Posterior vena cava (tissue), 2 donors: Measurements from ENCODE around the gene RNF135. TPM values are rescaled to one million over a fixed set of nuclear protein-coding genes. Genes with fewer than 3 reads are reported as not detected.
A peak's percentile ranks its signal among the peaks of the same experiment; 100 is the strongest.
"Not testable (repeated sequence)": the region's sequence is repeated elsewhere in the genome, so short reads cannot be mapped to it uniquely, and the experiment has no call there.

Experiments used
- DNase-seq: peaks from one replicate; pipeline ENCODE4 v3.0.0-alpha.2; 2020; ENCODE audit warnings: low spot score
- intact Hi-C, 2 donors: fragments of 100-400 bp; cut with DNase I; formaldehyde crosslinking; loops; one replicate each; pipeline versions ENCODE4 v1.14.1 to v1.14.2; 2022 to 2023
- total RNA-seq, 2 donors: library from RNA; stranded (reverse); fragmentation: NEBNext Ultra II Directional; extraction: Animal tissue kit (Norgen Biotek cat#: 25700); gene quantifications; one replicate each; pipeline ENCODE4 v1.2.1, GENCODE V29; 2021
- donor health status: DM: yes; HTN: yes; CAD: no.
- donor health status: DM: yes; HTN: yes; CAD: no.

RNF135 gene
- total RNA-seq, 2 donors from 2014 or later: 16.7 to 23.6 TPM

DNA sequence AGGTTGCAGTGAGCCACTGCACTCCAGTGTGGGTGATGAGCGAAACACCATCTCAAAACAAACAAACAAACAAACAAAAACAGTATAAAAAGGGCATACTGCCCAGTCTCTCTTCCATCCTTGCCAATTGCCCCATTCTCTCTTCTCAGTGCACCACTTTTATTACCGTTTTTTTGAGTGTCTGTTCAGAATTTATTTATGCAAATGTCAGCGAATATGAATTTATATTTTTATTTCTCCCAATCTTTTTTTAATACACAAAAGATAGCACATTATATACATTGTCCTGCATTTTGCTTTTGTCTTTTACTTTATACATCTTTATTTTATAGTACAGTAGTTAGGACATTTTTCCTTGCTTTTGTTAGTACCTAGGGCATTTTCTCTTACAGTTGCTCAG is 19.6 kb downstream of the RNF135 start:
- DNase-seq: no peak
- intact Hi-C loops: no loop called here

DNA sequence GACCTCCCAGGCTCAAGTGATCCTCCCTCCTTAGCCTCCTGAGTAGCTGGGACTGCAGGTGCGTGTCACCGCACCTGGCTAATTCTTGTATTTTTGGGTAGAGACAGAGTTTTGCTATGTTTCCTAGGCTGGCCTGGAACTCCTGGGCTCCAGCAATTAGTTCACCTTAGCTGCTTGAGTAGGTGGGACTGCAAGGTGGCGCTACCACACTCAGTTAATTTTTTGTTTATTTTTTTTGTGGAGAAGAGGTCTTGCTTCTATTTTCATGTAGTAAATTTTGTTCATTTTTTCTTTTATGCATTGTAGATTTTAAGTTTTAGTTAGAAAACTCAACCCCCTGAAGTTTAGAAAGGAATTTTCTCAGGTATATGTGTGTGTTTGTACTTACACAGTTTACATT is 21.7 kb downstream of the RNF135 start:
- intact Hi-C loops: no loop called here
- no peak for DNase-seq

DNA sequence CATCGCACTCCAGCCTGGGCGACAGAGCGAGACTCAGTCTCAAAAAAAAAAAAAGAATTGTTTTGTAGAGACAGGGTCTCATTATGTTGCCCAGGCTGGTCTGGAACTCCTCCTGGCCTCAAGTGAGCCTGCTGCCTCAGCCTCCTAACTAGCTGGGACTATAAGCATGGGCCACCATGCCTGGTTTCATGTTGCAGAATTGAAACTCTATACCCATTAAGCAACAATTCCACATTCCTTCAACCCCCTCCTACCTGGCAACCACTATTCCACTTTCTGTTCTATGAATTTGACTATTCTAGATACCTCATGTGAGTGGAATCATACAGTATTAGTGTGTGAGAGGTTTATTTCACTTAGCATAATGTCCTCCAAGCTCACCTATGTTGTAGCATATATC is 24.5 kb downstream of the RNF135 start:
- intact Hi-C loops: no loop called here
- DNase-seq: no peak

DNA sequence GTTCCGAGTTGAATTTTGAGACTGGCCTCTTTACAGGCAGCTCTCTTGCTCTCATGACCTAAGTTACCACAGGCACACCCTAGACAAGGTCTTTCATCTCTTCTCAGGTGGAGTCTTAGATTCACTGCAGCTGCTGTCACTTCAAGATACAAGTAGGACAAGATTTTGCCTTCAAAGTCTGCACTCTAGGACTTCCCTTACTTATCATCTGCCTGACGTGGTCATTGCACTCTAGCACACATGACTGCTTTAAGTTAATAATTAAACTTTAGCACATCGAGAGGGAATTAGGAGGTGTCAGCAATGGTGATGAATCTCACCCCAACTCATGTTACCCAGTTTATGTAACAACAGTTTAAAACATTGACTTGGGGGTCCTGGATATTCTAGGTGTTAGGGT is 25.6 kb downstream of the RNF135 start:
- DNase-seq: no peak
- intact Hi-C loops: no loop called here

DNA sequence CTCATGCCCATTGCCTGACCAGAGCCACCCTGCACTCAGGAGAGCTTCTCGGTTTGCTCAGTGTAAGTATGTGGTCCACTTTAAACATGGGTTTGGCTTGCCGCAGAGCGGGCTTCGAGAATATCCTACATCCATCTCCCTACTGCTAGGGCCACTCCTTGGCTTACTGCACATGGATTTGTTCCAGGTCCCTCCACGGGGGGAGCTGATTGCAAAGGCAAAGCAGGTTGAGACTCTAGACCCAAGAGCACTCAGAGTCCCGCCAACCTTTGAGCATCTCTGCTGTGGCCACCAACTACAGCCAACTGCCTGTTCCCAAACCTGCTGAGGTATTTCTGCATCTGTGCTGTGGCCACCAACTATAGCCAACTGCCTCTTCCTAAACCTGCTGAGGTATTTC is 26.4 kb downstream of the RNF135 start:
- intact Hi-C loops: no loop called here
- DNase-seq: no peak

DNA sequence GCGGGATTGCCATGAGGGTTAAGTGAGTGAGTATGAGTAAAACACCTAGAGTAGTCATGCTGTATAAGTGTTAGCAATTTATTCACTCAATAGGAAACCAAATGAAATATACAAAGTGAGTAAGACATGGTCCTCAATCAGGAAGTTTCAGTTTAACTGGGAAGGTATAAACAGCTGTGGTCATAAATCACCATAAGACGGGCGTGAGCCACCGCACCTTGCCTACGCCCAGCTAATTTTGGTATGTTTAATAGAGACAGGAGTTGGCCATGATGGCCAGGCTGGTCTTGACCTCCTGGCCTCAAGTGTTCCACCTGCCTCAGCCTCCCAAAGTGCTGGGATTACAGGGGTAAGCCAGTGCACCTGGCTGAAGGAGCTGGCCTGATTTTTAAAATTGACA is 27.0 kb downstream of the RNF135 start:
- no peak for DNase-seq
- intact Hi-C loops: no loop called here

DNA sequence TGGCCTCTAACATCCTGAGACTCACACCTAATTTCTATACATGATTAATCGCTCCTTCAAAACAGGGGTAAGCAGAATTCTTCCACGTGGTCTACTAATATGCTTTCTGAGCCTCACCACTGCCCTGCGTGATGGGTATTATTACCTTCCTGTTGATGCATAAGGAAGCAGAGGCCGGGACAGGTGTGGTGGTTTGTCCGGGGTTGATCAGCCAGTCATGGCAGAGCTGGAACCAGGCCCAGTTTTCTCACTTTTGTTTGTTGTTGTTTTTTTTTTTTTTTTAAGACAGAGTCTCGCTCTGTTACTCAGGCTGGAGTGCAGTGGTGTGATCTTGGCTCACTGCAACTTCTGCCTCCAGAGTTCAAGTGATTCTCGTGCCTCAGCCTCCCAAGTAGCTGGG is 31.2 kb downstream of the RNF135 start:
- intact Hi-C loops: no loop called here
- DNase-seq: no peak

DNA sequence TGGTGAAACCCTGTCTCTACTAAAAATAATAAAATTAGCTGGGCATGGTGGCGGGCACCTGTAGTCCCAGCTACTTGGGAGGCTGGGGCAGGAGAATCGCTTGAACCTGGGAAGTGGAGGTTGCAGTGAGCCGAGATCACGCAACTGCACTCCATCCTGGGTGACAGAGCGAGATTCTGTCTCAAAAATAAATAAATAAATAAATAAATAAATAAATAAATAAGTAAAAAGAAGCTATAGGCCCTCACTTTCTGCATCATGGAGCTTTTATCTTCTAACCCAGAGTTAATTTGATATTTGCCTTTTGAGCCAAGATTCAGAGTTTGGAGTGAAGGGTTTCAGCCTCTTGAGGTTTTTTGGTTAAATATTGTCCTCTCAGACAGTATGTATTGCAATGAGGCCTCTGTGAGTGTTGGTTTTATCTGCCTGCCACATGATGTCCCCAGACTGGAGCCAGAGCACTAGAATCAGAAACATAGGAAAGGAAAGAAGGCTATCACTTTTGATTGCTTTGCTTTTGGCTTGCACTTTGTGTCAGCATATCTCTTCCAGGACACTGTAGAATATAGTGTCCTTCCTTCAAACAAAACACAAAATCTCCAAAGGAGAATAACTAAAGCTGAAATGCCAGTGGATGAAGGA is 32.5 kb downstream of the RNF135 start:
- intact Hi-C loops: no loop called here
- DNase-seq: no peak

DNA sequence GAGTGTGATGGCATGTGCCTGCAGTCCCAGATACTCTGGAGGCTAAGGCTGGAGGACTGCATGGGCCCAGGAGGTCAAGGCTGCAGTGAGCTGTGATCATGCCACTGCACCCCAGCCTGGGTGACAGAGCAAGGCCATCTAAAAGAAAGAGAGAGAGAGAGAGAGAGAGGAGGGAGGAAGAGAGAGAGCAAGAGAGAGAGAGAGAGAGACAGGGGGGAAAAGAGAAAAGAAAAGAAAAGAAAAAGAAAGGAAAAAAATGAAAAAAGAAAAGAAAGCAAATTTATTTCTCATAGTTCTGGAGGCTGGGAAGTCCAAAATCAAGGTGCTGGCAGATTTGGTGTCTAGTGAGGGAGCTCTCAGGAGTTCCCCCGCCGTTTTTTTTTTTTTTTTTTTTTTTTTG is 33.3 kb downstream of the RNF135 start:
- no peak for DNase-seq

DNA sequence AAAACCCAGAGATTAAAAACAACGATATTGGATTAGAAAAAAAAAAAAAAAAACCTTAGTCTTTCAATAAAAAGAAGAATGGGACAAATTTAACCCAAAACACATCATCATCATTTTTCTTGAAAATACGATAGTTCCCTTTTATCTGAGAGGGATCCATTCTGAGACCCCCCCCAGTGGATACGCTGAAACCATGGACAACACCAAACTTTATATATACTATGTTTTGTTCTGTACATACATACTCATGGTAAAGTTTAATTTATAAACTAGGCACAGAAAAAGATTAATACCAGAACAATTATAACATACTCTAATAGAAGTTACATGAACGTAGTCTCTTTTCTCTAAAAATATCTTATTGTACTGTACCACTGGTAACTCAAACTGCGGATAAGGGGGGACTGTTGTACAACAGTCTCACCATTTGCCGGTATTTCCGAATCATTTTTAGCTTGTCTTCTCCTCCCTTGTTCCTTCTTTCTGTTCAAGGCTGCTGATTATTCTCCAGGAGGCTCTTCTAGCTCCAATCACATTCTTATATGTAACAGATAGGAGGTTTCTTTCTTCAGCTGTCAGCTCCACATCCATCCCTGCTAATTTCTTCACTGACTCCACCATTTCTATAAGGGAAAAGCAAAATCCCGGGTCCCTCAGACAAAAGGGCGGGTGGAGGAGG is 37.0 kb downstream of the RNF135 start:
- intact Hi-C loops: loop anchor here in 1 of 2 donors (2.0 kb wide), 1 partner anchor 53 kb away; no protein-coding TSS in a partner anchor
- no peak for DNase-seq

More for the DNA sequence above, 33.3 kb downstream of the RNF135 start:
- intact Hi-C loops: no loop called here

DNA sequence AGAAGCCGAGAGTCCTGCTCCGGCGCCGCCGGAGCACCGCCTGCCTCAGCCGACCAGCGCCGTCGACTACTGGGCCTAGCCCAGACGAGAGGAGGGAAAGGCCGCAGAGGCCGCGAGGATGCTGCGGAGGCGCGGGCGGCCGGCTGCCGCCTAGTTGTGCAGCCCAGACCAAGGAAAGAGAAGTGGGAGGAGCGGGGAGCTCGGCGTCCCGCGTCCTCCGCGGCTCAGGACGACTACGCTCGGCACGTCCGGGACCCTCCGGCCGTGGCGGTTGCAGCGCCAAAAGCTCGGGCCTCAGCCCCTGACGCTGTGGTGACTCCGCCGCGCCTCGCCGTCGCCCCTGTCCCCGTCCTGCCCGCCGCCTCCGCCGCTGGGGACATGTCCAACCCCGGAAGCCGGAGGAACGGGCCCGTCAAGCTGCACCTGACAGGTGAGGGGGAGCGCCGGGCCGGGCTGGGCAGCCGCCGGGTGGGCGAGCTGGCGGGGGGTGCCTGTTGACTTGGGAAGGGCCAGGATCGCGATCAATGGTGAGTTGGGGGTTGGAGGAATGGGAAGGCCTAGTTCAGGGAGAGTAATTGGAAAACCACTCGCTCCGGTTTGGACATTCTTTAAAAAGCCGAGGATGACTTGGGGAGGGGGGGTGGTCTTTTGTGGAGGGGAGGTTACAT is 37.7 kb downstream of the RNF135 start:
- intact Hi-C loops: no loop called here

DNA sequence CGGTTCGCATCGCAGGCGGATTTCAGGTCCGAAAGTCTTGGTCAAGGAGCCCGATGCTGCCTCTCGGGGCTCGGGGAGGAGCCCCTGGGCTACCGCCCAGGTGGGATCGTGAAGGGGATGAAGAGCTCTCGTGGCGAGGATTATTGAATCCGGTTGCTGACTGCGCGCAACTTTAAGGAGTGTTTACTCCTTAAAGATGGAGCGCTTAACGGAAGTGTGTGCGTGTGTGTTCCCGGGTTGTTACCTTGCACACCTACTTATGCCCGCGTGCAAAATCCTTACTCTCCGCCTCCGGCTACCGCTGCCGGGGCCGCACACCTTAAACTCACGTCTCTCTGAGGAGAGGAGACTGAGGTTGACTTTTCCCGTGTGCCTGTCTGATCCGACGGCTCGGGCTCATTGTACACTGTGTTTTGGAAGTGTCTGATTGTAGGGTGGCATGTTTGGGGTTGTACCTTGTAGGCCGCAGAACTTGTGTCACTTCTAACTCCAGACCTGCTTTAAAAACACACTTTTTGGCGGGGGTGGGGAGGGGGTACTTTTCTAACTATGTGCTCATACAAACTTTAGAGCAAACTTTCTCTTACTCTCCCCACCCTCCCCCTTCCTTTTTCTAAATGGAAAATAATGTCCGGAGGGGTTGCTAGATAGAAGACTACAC is 38.3 kb downstream of the RNF135 start:
- DNase-seq, intact Hi-C loops: not testable (repeated sequence)

More for the DNA sequence above, 37.7 kb downstream of the RNF135 start:
- DNase-seq: peak; percentile 89

DNA sequence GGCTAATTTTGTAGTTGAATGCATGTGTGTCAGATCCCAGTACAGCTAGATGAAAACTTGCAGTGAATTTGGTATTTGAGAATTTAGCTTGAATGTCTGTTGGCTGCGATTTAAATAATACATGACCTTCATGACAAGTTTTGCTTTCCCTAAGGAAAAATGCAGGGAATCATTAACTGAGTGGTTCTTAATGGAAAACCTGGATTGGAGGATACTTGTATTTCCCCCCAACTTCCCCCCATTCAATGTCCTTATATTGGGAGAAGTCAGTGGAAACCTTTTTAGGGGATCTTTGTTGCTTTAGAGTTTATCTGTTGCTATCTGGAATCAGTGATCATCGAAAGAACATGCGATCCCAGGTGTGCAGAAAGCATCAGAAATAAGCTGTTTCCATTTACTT is 39.2 kb downstream of the RNF135 start:
- intact Hi-C loops: loop anchor here in 1 of 2 donors (5.0 kb wide), 1 partner anchor 207 kb away; no protein-coding TSS in a partner anchor
- DNase-seq: not testable (repeated sequence)

DNA sequence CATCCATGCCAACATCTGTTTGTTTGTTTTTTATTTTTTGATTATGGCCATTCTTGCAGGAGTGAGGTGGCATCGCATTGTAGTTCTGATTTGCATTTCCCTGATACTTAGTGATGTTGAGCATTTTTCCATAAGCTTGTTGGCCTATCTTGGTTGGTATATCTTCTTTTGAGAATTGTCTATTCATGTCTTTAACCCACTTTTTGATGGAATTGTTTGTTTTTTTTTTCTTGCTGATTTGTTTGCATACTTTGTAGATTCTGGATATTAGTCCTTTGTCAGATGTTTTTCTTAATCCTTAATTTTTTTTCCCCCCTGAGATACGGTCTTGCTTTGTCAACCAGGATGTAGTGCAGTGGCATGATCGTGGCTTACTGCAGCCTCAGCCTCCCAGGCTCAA is 43.0 kb downstream of the RNF135 start:
- no peak for DNase-seq
- intact Hi-C loops: loop anchor here in 1 of 2 donors (5.0 kb wide), 1 partner anchor 203 kb away; no protein-coding TSS in a partner anchor

DNA sequence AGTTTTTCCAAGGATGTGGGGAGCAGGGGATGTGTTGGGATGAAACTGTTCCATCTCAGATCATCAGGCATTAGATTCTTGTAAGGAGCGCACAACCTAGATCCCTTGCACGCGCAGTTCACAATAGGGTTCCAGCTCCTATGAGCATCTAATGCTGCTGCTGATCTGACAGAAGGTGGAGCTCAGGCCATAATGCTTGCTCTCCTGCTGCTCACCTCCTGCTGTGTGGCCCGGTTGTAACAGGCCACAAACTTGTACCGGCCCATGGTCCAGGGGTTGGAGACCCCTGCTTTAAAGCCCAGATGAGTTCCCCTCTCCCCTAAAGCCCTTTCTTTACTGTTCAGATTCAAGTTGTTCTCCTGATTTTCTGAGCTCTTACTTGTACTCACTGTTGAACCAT is 44.8 kb downstream of the RNF135 start:
- intact Hi-C loops: no loop called here
- no peak for DNase-seq

DNA sequence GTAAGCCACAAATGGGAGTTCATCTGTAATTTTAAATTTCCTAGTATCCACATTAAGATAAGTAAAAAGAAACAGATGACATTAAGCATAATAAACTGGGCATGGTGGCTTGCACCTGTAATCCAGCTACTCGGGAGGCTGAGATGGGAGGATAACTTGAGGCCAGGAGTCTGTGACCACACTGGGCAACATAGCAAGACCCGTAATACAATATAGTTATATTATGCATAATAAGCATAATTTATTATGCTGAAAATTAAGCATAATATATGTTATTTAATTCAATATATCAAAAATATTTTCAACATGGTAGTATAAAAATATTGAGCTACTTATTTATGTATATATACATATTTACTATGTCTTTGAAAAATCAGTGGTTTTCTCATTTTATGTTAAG is 48.2 kb downstream of the RNF135 start:
- DNase-seq: no peak
- intact Hi-C loops: no loop called here

DNA sequence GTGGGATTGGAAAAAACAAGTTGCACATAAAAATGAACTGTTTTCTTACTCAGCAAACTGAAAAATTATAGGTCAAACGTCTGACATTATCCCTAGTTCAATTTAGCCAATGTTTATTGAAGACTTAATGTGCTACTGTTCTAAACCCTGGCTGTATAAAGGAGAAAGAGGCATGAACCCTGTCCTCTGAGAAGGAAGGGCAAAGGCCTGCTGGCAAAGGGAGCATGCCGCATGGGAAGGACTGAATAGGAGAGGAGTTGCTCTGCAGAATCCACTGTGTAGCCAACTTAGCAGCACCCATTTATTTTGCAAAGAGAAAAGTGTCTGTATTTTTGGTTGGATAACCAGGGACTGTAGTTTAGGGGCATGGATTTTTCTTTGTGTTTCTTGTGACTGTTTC is 52.3 kb downstream of the RNF135 start:
- intact Hi-C loops, DNase-seq: not testable (repeated sequence)

DNA sequence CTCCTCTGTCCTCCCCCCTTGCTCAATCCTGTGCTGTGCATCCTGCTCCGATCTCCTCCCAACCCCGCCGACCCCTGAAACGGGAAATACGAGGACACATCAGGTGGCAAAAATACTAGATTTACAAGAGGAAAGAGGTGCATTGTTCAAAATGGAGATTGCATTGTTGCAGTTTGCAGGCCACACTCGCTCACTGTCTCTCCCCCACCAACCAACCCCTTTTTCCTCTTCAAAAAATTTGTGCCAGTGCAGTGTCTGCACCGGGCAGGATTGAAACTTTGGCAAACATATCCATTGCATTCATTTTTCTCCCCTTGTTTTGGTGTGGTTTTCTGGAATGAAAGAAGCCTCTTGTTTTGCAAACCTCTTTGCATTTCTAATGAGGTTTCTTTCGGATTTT is 61.0 kb downstream of the RNF135 start:
- intact Hi-C loops: no loop called here
- no peak for DNase-seq

DNA sequence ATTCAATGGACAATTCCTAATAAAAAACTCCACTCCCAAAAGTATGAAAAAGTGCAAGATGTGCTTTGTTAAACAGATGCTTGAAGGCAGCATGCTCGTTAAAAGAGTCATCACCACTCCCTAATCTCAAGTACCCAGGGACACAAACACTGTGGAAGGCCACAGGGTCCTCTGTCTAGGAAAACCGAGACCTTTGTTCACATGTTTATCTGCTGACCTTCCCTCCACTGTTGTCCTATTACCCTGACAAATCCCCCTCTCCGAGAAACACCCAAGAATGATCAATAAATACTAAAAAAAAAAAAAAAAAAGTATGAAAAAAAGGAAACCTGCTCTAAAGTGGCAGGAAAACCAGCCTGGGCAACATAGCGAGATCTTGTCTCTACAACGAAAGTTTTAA is 64.8 kb downstream of the RNF135 start:
- DNase-seq, intact Hi-C loops: not testable (repeated sequence)

DNA sequence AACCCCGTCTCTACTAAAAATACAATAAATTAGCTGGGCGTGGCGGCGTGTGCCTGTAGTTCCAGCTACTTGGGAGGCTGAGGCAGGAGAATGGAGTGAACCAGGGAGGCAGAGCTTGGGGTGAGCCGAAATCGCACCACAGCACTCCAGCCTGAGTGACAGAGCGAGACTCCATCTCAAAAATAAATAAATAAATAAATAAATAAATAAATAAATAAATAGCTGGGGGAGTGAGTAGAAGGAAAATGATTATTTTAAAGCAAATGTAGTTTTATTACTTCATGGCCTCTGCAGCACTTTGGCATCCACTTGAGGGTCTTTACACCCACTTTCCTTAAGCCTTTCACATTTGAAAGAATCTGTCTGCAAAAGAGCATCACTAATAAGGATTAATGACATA is 70.0 kb downstream of the RNF135 start:
- DNase-seq, intact Hi-C loops: not testable (repeated sequence)
